ENCODE results near the gene ENTPD8.

DNA sequence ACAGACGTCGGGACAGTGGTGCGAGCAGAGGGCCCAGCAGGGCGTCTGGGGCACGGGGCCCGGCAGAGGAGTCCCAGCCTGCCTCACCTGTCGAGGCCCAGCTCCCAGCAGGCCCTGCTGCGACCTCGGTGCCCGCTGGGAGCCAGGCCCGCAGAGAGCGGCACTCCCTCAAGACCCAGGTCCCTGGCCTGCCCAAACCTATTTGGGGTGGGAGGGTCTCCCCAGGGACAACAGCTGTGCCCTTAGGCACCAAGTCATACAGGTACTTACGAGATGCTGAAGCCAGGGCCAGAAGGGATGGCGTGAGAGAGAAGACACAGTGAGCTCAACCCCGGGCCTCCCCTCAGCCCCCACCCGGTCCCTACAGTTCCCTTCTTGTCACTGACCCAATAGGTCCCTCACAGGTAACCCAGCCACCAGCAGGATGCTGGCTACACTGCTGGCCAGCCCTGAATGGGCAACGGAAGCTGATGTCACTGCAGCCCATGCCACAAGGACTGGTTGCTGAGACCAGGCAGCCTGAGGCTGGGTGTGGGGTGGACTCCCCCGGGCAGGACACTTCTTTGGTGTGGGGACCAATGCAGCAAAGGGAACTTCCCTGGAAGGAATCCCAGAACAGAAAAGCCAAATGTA, 14.3 kb upstream of the ENTPD8 start:
- TF ChIP-seq, protein P1, sequence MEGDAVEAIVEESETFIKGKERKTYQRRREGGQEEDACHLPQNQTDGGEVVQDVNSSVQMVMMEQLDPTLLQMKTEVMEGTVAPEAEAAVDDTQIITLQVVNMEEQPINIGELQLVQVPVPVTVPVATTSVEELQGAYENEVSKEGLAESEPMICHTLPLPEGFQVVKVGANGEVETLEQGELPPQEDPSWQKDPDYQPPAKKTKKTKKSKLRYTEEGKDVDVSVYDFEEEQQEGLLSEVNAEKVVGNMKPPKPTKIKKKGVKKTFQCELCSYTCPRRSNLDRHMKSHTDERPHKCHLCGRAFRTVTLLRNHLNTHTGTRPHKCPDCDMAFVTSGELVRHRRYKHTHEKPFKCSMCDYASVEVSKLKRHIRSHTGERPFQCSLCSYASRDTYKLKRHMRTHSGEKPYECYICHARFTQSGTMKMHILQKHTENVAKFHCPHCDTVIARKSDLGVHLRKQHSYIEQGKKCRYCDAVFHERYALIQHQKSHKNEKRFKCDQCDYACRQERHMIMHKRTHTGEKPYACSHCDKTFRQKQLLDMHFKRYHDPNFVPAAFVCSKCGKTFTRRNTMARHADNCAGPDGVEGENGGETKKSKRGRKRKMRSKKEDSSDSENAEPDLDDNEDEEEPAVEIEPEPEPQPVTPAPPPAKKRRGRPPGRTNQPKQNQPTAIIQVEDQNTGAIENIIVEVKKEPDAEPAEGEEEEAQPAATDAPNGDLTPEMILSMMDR (conservative IDR thresholded peaks at IDR 0.05 in 1 of 2, IDR thresholded peaks at IDR 0.05 in 1 of 2; ENCODE audit: low read depth in 1 of 2, low read length in 2 of 2) = no peak
- TF ChIP-seq EZH2 (IDR thresholded peaks at IDR 0.05; ENCODE audit: low read length, missing control alignments) = no peak

All from fibroblast of lung (primary cell).